K562 (cell line): ENCODE results near the gene FADD. TPM values are rescaled to one million over a fixed set of nuclear protein-coding genes. Genes with fewer than 3 reads are reported as not detected.
A peak's percentile ranks its signal among the peaks of the same experiment; 100 is the strongest.

ENCODE experiments used
- BCLAF1 ChIP-seq, 2 experiments: fragments of 450-650 bp in 1 of 2; IDR thresholded peaks; 2 replicates each; pipeline ENCODE4 v1.6.1; 2011 to 2017; ENCODE audit warnings: low read depth in 2 of 2, antibody characterized with exemption in 1 of 2, borderline replicate concordance in 1 of 2, low read length in 1 of 2, mild to moderate bottlenecking in 1 of 2, mixed read lengths in 1 of 2; ENCODE audit not compliant: control insufficient read depth in 1 of 2
- C11orf30 ChIP-seq: fragments of 450-650 bp; IDR thresholded peaks from 2 replicates; pipeline ENCODE4 v1.6.1; 2016; ENCODE audit warnings: low read depth, mild to moderate bottlenecking
- ESRRA ChIP-seq: fragments of 450-650 bp; IDR thresholded peaks from 2 replicates; pipeline ENCODE4 v1.6.1; 2014; ENCODE audit warnings: low read depth, mild to moderate bottlenecking, moderate library complexity, borderline replicate concordance
- PHF21A ChIP-seq: fragments of 450-650 bp; IDR thresholded peaks from 2 replicates; pipeline ENCODE4 v1.6.1; 2017; ENCODE audit warnings: low read depth, borderline replicate concordance
- SP2 ChIP-seq: IDR thresholded peaks from 2 replicates; pipeline ENCODE4 v1.6.1; 2011; ENCODE audit warnings: mild to moderate bottlenecking, low read depth, low read length, moderate library complexity; ENCODE audit not compliant: poor library complexity, severe bottlenecking; ENCODE audit errors: extremely low read depth
- XRCC4 ChIP-seq: IDR thresholded peaks from one replicate; pipeline ENCODE4 v1.6.1; 2011; ENCODE audit not compliant: insufficient read depth, insufficient read length; ENCODE audit errors: extremely low read depth
- ZHX1 ChIP-seq: fragments of 150-350 bp; conservative IDR thresholded peaks from 2 replicates; pipeline ENCODE4 v1.6.1; 2014; ENCODE audit warnings: low read length
- ZNF232 ChIP-seq: sonication (generic); formaldehyde crosslinking; IDR thresholded peaks from 2 replicates; pipeline ENCODE4 v1.8.0; 2022; ENCODE audit warnings: mild to moderate bottlenecking, missing genetic modification reagents
- ZNF253 ChIP-seq: fragments of 250-450 bp; sonication (Bioruptor Pico); conservative IDR thresholded peaks from 2 replicates; pipeline ENCODE4 v1.6.1; 2021; ENCODE audit warnings: mild to moderate bottlenecking
- polyA plus RNA-seq, 8 experiments: library from polyadenylated mRNA; depleted of rRNA in 4 of 8; stranded (reverse) in 5 of 8; unstranded in 3 of 8; fragments of >200 nt; fragmentation: Nextera tagmentation in 2 of 8; fragmentation: Illumina TruSeq in 1 of 8; extraction: Ambion mirVana in 2 of 8; extraction: Trizol in 1 of 8; gene quantifications; 2 replicates each; pipeline versions ENCODE4 v1.2.1 to v1.2.3, GENCODE V29; 2011 to 2014; ENCODE audit warnings: inconsistent platforms in 1 of 8, missing spikeins in 1 of 8
- total RNA-seq, 7 experiments: library from RNA; depleted of rRNA in 6 of 7; stranded (reverse); fragments of >200 nt in 6 of 7; fragmentation: Illumina TruSeq in 2 of 7; extraction: Trizol in 2 of 7; gene quantifications; 2 replicates each; pipeline versions ENCODE4 v1.2.1 to v1.2.3, GENCODE V29; 2011 to 2021; ENCODE audit warnings: low replicate concordance in 1 of 7

Gene FADD
- total and polyA plus RNA-seq, 9 of the 15 experiments (the other 6 are each of a cell fraction or from before 2014, with no cell fraction given): 0.29 to 26.9 (median 20.4) TPM

GRCh38 chr11:70233511-70233934 is 30.4 kb downstream of the FADD start (continued):
- TF ChIP-seq ZHX1 (no peak), C11orf30 (peak; percentile 58; the same call in 1 of the 2 replicates), PHF21A (no peak), SP2 (no peak), XRCC4 (no peak), ESRRA (no peak), BCLAF1 (IDR thresholded peaks at IDR 0.05; ENCODE audit: borderline replicate concordance in 1 of 2, control insufficient read depth in 1 of 2, low read depth in 2 of 2, low read length in 1 of 2) (no peak), ZNF253 (no peak), ZNF232 (CRISPR knock-in tag) (no peak)
